OCI-LY3 (cell line): ENCODE data around the gene KCTD2.

ENCODE experiments used
- EZH2phosphoT487 ChIP-seq: fragments of 200-600 bp; shearing (Covaris generic); IDR thresholded peaks from 2 replicates; pipeline ENCODE4 v1.6.1; 2018; ENCODE audit warnings: antibody characterized with exemption, mixed run types, low read depth
- TF ChIP-seq, protein P1 (sequence below): fragments of 200-600, 300-600 bp; sonication (generic); IDR thresholded peaks from 2 replicates; pipeline ENCODE4 v1.5.1; 2014; ENCODE audit warnings: antibody characterized with exemption, low read length, low read depth

DNA sequence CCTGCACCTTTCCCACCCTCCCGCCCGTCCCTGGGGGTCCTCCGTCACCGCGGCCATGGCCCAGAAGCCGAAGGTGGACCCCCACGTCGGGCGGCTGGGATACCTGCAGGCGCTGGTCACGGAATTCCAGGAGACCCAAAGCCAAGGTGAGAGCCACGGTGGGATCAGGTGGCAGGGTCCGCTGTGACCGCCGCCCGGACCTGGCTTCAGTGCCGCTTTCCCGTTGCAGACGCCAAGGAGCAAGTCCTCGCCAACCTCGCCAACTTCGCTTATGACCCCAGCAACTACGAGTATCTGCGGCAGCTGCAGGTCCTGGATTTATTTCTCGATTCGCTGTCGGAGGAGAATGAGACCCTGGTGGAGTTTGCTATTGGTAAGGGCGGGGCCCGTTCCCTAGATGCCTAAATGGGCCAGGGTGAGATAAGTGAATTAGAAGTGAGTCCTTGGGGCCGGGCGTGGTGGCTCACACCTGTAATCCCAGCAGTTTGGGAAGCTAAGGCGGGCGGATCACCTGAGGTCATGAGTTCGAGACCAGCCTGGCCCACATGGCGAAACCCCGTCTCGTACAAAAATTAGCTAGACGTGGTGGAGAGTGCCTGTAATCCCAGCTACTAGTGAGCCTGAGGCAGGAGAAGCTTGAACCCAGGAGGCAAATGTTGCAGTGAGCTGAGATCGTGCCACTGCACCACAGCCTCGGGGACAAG lies 63.4 kb downstream of the KCTD2 start:
- TF ChIP-seq, protein P1, sequence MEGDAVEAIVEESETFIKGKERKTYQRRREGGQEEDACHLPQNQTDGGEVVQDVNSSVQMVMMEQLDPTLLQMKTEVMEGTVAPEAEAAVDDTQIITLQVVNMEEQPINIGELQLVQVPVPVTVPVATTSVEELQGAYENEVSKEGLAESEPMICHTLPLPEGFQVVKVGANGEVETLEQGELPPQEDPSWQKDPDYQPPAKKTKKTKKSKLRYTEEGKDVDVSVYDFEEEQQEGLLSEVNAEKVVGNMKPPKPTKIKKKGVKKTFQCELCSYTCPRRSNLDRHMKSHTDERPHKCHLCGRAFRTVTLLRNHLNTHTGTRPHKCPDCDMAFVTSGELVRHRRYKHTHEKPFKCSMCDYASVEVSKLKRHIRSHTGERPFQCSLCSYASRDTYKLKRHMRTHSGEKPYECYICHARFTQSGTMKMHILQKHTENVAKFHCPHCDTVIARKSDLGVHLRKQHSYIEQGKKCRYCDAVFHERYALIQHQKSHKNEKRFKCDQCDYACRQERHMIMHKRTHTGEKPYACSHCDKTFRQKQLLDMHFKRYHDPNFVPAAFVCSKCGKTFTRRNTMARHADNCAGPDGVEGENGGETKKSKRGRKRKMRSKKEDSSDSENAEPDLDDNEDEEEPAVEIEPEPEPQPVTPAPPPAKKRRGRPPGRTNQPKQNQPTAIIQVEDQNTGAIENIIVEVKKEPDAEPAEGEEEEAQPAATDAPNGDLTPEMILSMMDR = no peak
- TF ChIP-seq EZH2phosphoT487 = no peak
